Urothelium cell line (cell line): ENCODE results near the gene TBCK.
"Not testable (repeated sequence)": the region's sequence is repeated elsewhere in the genome, so short reads cannot be mapped to it uniquely, and the experiment has no call there.

ENCODE experiments used
- DNase-seq: peaks from one replicate; pipeline ENCODE4 v3.0.0; 2011; ENCODE audit warnings: low spot score, mixed read lengths
- FAIRE-seq: peaks from 2 replicates; lab custom pipeline; 2011; peaks lifted over from hg19 to GRCh38; lab: Jason Lieb, UNC

TBCK gene

DNA sequence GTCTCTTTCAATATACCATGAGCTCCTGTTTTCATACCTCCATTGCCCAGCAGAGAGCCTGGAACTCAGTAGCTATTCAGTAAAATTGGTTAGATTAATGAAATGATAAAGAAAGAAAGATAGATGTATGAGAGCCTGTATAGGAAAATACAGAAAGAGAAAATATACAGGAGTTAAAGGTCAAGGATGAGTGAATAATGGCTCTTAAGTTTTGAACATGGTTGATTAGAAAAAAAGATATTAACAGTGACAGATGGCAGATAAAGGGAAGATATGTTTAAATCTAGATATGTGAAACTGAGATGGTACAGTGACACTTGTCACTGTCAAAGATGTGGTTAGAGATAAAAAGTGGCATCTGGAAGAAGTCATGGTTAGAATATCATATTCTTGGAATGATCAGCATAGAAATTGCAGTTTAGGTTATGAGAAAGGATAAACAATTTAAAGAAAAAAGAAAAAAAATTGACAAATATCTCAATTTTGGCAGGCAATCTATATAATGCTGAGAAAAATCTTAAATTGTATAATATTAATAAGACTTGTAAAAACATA lies 179.2 kb downstream of the TBCK start:
- DNase-seq (no peak), FAIRE-seq (no peak)

- DNase-seq (no peak), FAIRE-seq (no peak)
These were observed 184.0 kb downstream of the TBCK start for GRCh38 chr4:106132045-106132444.

DNA sequence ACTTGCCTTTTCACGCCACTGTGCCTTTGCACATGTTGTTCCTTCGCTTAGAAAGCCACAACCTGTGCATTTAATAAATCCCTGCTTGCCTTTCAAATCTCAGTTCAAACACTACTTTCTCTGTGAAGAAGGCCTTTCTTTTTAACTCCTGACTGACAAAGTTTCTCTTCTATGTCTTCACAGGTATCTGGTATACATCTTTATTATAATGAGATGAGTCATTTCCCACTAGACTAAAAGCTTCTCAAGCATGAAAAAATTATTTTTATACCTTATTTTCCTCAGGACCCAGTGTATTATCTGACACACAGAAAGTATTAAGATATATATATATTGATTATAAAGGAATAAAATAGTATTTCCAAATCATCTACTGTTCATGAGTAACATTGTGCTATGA lies 189.9 kb downstream of the TBCK start:
- FAIRE-seq: no peak
- no peak for DNase-seq

DNA sequence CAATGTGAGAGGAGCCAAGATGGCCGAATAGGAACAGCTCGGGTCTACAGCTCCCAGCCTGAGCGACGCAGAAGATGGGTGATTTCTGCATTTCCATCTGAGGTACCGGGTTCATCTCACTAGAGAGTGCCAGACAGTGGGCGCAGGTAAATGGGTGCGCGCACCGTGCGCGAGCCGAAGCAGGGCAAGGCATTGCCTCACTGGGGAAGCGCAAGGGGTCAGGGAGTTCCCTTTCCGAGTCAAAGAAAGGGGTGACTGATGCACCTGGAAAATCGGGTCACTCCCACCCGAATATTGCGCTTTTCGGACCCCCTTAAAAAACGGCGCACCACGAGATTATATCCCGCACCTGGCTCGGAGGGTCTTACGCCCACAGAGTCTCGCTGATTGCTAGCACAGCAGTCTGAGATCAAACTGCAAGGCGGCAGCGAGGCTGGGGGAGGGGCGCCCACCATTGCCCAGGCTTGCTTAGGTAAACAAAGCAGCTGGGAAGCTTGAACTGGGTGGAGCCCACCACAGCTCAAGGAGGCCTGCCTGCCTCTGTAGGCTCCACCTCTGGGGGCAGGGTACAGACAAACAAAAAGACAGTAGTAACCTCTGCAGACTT lies 196.0 kb downstream of the TBCK start:
- DNase-seq, FAIRE-seq: not testable (repeated sequence)

- FAIRE-seq (no peak), DNase-seq (no peak)
These were observed 200.0 kb downstream of the TBCK start for GRCh38 chr4:106116025-106116424.

DNA sequence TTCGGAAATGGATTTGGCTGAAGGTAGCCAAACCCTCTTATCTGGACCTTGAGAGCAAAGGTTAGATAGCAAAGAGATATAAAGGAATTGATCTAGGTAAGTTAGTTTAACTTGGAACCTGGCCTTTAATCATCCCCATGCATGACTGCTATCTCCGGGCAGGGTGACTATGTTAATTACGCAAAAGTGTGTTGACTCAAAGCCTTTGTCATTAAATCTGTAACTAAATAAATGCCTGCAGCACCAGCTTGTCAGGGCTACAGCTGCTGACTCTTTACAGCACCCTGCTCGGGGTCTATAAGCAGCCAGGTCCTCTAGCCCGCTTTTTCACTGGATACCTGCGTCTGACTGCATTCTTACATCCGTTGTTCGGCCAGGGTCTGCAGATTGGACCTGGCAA lies 201.7 kb downstream of the TBCK start:
- DNase-seq: no peak
- no peak for FAIRE-seq

DNA sequence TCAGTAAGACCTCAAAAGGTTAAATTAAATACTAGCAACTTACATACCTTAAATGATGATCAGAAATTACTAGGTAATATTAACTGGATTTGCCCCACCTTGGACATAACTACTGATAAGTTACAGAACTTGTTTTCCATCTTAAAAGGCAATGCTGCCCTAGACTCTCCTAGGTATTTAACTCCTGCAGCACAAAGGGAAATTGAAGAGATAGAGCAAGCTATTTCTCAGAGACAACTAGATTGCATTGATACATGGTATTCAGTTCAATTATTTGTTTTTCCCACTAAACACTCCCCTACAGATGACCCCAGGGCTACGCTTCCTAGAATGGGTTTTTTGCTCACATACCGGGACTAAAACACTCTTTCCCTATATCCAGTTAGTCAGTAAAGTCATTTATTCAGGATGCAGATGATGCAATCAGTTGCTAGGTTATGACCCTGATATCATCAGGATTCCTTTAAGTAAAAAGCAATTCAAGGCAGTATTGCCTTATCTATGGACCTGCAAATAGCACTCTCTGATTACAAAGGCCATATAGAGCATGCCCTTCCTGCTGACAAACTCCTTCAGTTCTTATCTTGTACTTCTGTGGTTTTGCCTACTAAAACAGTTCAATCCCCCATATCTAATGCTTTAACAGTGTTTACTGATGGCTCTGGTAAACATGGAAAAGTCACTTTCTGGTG lies 204.1 kb downstream of the TBCK start:
- not testable (repeated sequence) for FAIRE-seq, DNase-seq

DNA sequence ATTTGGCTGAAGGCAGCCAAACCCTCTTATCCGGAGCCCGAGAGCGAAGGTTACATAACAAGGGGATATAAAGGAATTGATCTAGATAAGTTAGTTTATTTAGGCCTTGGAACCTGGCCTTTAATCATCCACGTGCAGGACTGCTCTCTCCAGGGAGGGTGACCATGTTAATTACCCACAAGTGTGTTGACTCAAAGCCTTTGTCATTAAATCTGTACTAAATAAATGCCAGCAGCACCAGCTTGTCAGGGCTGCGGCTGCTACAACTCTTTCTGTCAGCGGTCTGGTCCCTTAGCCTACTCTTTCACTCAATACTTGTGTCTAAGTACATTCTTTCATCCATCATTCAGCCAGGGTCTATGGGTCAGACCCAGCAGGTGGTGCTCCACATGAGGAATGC lies 206.1 kb downstream of the TBCK start:
- FAIRE-seq: no peak
- no peak for DNase-seq

DNA sequence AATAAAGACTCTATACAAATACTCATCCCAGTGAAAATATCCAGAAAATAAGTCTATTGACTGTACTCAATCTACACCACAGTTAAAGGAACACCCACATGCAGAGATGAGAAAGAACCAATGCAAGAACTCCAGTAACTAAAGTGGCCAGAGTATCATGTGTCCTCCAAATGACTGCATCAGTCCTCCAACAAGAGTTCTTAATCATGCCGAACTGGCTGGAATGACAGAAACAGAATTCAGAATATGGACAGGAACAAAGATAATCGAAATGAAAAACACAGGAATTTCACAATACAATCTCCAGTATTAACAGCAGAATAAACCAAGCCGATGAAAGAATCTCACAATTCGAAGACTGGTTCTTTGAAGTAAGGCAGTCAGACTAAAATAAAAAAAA lies 210.3 kb downstream of the TBCK start:
- no peak for FAIRE-seq
- no peak for DNase-seq

DNA sequence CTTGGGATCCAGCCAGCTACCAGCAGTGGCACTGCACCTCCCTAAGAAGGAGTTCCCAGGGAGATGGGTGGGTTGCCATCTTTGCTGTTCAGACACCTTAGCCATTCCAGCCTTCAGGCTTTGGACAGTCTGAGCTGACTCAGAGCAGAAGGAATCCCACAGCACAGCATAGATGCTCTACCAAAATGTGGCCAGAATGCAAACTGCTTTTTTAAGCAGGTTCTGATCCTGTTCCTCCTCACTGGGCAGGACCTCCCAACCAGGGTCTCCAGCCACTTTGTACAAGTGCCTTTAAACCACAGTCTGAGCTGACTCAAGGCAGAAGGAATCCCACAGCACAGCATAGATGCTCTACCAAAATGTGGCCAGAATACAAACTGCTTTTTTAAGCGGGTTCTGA lies 211.7 kb downstream of the TBCK start:
- FAIRE-seq (no peak), DNase-seq (no peak)

DNA sequence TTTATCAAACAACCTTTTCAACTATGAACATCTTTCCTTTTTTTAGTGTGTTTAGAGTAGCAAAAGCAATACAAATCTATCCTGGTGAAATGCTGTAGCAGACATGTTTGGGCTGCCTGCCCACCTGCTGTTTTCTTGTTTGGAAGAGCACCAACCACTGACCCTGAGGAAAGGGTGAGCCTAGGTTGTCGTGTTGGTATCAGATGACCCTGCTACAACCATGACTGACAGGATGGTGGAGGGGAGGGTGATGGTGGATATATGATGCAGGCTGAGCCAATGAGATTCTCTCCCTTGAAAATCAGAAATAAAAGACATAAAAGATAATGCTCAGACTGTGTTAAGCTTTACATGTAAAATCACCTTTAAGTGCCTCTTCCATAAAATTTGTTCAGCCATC lies 219.6 kb downstream of the TBCK start:
- FAIRE-seq (no peak), DNase-seq (no peak)

GRCh38 chr4:106095408-106095807 lies 220.6 kb downstream of the TBCK start:
- DNase-seq (no peak), FAIRE-seq (no peak)

DNA sequence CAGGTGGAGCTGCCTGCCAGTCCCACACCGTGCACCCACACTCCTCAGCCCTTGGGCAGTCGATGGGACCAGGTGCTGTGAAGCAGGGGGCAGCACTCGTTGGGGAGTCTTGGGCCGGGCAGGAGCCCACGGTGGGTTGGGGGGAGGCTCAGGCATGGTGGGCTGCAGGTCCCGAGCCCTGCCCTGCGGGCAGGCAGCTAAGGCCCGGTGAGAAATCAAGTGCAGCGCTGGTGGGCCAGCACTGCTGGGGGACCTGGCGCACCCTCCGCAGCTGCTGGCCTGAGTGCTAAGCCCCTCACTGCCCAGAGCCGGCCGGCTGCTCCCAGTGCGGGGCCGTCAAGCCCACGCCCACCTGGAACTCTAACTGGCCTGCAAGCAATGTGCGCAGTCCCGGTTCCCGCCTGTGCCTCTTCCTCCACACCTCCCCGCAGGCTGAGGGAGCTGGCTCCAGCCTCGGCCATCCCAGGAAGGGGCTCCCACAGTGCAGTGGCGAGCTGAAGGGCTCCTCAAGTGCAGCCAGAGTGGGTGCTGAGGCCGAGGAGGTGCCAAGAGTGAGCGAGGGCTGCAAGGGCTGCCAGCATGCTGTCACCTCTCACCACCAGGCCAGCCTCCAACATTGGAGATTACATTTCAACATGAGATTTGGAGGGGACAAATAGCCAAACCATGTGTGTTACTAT lies 223.5 kb downstream of the TBCK start:
- DNase-seq: no peak
- FAIRE-seq: no peak

DNA sequence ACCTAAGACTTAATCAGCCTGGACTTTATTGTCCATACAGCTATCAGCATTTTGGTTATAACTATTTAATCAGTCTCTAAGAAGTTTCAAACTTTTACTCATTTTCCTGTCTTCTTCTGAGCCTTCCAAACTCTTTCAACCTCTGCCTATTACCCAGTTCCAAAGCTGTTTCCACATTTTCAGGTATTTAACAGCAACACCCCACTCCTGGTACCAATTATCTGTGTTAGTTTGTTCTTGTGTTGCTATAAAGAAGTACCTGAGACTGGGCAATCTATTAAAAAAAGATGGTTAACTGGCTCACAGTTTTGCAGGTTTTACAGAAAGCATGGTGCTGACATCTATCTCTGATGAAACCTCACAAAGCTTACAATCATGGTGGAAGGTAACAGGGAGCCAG lies 225.2 kb downstream of the TBCK start:
- FAIRE-seq: peak; percentile 53

GRCh38 chr4:106083065-106083464 lies 232.9 kb downstream of the TBCK start:
- FAIRE-seq (no peak), DNase-seq (no peak)

More for the DNA sequence above, 225.2 kb downstream of the TBCK start:
- DNase-seq: no peak

- no peak for DNase-seq
- no peak for FAIRE-seq
These were observed 235.6 kb downstream of the TBCK start for GRCh38 chr4:106080376-106080775.

DNA sequence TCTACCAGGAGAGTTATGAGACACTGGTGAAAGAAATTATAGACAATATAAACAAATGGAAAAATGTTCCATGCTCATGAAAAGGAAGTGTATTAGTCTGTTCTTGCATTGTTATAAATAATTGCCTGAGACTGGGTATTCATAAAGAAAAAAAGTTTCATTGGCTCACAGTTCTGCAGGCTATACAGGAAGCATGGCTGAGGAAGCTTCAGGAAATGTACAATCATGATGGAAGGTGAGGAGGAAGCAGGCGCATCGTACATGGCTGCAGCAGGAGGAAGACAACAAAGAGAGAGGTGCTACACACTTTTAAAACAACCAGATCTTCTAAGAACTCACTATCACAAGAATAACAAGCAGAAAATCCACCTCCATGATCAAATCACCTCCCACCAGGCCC lies 236.4 kb downstream of the TBCK start:
- DNase-seq: no peak
- no peak for FAIRE-seq

GRCh38 chr4:106065018-106065417 lies 251.0 kb downstream of the TBCK start:
- no peak for DNase-seq
- FAIRE-seq: no peak

DNA sequence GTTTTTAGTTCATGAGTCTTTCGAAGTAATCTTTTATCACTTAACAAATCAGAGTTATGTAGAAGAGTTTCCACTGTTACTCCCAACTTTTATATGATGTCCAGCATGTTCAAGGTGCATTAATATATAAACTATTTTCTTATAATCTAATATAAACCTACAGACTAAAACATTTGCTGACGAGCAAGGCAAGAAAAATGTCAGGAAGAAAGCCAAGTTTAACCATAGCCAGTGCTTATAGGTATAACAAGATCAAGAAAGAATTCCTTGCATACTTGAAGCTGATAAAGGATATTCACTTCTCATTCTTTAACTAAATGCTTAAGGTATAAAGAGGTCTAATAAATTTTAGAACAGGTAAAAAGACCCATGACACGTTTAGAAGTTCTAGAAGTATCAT lies 253.0 kb downstream of the TBCK start:
- FAIRE-seq (no peak), DNase-seq (no peak)

- peak; percentile 51 for DNase-seq
These were observed 253.5 kb downstream of the TBCK start for GRCh38 chr4:106062452-106062875.

GRCh38 chr4:106058921-106059320 lies 257.1 kb downstream of the TBCK start:
- no peak for FAIRE-seq
- no peak for DNase-seq

More at GRCh38 chr4:106062452-106062875, 253.5 kb downstream of the TBCK start:
- peak; percentile 84 for FAIRE-seq

- DNase-seq: no peak
- no peak for FAIRE-seq
These were observed 259.1 kb downstream of the TBCK start for GRCh38 chr4:106056914-106057313.
